NCI-H146 treated with DMSO at 0.1 percent for 48 hours (cell line): ENCODE measurements around the gene CACNG8.
"Not testable (repeated sequence)": the region's sequence is repeated elsewhere in the genome, so short reads cannot be mapped to it uniquely, and the experiment has no call there.

Experiments
- DNase-seq: peaks from one replicate; lab custom pipeline; 2025; ENCODE audit not compliant: unreplicated experiment; lab: John Stamatoyannopoulos, UW

CACNG8 gene

GRCh38 chr19:53962887-53963431 lies at the start of gene CACNG8:
Gene CACNG8 (plus strand): TSS chr19:53962937.
- DNase-seq, result no peak

GRCh38 chr19:53915000-53915399 lies 47.7 kb upstream of the CACNG8 start:
- no peak for DNase-seq

- no peak for DNase-seq
Measured at GRCh38 chr19:53916004-53916403, 46.7 kb upstream of the CACNG8 start.

- no peak for DNase-seq
Measured at GRCh38 chr19:53917356-53917755, 45.4 kb upstream of the CACNG8 start.

- DNase-seq, result no peak
Measured at GRCh38 chr19:53927739-53928138, 35.0 kb upstream of the CACNG8 start.

- DNase-seq, result no peak
Measured at GRCh38 chr19:53936029-53936428, 26.7 kb upstream of the CACNG8 start.

- no peak for DNase-seq
Measured at GRCh38 chr19:53942001-53942786, 20.5 kb upstream of the CACNG8 start.

- no peak for DNase-seq
Measured at GRCh38 chr19:53944416-53944815, 18.3 kb upstream of the CACNG8 start.

- DNase-seq, result no peak
Measured at GRCh38 chr19:53944933-53945332, 17.8 kb upstream of the CACNG8 start.

GRCh38 chr19:53945441-53945840 lies 17.3 kb upstream of the CACNG8 start:
- DNase-seq, result no peak

GRCh38 chr19:53945998-53946397 lies 16.7 kb upstream of the CACNG8 start:
- DNase-seq, result no peak

- DNase-seq, result no peak
Measured at GRCh38 chr19:53947624-53948023, 15.1 kb upstream of the CACNG8 start.

- not testable (repeated sequence) for DNase-seq
Measured at GRCh38 chr19:53948611-53949010, 14.1 kb upstream of the CACNG8 start.

GRCh38 chr19:53951436-53951835 lies 11.3 kb upstream of the CACNG8 start:
- no peak for DNase-seq

GRCh38 chr19:53951947-53952346 lies 10.8 kb upstream of the CACNG8 start:
- DNase-seq, result no peak

GRCh38 chr19:53953383-53953782 lies 9.4 kb upstream of the CACNG8 start:
- DNase-seq, result no peak

- DNase-seq, result no peak
Measured at GRCh38 chr19:53957448-53958167, 5.1 kb upstream of the CACNG8 start.

- no peak for DNase-seq
Measured at GRCh38 chr19:53958168-53958571, 4.6 kb upstream of the CACNG8 start.

GRCh38 chr19:53958823-53959757 lies 3.6 kb upstream of the CACNG8 start:
- no peak for DNase-seq

- DNase-seq, result no peak
Measured at GRCh38 chr19:53960187-53960586, 2.5 kb upstream of the CACNG8 start.

GRCh38 chr19:53960886-53961285 lies 1.9 kb upstream of the CACNG8 start:
- no peak for DNase-seq
